Breast epithelium (tissue), 3 donors: ENCODE data around the gene UQCRHL.

Experiments used
- POLR2A ChIP-seq: fragments of 450-650 bp; IDR thresholded peaks from one replicate; pipeline ENCODE4 v1.6.1; 2016; ENCODE audit warnings: antibody characterized with exemption, mild to moderate bottlenecking, moderate library complexity
- POLR2AphosphoS5 ChIP-seq, 3 donors: sonication (generic); formaldehyde crosslinking; IDR thresholded peaks; one replicate each; pipeline ENCODE4 v1.6.1; 2017; ENCODE audit warnings: antibody characterized with exemption in 3 of 3
- TF ChIP-seq, protein P1 (sequence below), 3 donors: fragments of 450-650 bp; IDR thresholded peaks; one replicate each; pipeline ENCODE4 v1.5.1; 2016 to 2017; ENCODE audit warnings: antibody characterized with exemption in 3 of 3, mild to moderate bottlenecking in 3 of 3, moderate library complexity in 3 of 3

DNA sequence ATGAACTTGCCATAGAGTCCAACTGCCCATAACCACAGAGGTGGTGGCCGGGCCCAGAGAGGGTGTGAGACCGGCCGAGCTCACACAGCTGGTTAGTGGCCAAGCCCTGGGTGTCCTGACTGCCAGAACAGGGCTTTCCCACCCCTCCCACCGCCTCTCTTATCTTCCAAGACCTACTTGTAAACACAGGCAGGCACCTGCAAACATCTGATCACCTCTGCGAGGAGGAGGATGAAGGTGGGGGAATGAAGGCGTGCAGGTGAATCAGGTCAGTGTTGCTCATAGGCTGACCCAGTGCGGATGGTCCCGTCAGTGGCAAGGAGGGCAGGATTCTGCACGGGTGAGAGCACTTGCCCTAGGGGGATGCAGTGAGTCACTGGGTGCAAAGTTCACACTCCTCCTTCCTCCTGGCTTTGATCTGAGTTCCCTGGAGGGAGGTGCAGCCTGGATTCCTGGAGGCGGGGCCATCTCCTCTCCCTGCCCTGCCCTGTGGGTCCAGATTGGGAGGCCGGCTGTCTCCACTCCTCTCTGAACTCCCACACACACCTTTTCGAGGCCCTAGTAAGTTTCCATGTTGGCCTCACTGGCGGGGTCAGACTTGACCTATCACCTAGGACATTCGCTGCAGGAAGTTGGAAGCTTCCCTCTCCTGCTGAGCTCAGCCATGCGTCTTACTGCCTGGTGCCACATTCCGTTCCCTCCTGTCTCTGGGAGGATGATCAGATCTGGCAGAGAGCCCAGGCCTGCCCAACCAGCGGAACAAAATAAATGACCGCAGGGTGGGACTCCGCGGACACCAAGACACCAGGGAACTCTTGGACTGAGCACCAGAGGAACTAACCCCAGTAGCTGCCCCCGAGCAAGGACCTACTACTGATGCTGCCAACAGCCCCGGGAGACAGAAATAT, 7.3 kb downstream of the UQCRHL start:
- TF ChIP-seq, protein P1, sequence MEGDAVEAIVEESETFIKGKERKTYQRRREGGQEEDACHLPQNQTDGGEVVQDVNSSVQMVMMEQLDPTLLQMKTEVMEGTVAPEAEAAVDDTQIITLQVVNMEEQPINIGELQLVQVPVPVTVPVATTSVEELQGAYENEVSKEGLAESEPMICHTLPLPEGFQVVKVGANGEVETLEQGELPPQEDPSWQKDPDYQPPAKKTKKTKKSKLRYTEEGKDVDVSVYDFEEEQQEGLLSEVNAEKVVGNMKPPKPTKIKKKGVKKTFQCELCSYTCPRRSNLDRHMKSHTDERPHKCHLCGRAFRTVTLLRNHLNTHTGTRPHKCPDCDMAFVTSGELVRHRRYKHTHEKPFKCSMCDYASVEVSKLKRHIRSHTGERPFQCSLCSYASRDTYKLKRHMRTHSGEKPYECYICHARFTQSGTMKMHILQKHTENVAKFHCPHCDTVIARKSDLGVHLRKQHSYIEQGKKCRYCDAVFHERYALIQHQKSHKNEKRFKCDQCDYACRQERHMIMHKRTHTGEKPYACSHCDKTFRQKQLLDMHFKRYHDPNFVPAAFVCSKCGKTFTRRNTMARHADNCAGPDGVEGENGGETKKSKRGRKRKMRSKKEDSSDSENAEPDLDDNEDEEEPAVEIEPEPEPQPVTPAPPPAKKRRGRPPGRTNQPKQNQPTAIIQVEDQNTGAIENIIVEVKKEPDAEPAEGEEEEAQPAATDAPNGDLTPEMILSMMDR (IDR thresholded peaks at IDR 0.05) = no peak
- TF ChIP-seq POLR2AphosphoS5 (IDR thresholded peaks at IDR 0.05) (no peak), POLR2A (no peak)
